ENCODE measurements around the gene MGST2.

- no peak for TF ChIP-seq CTCF (IDR thresholded peaks at IDR 0.05; ENCODE audit: low read depth, low read length, poor library complexity, severe bottlenecking)
- no peak for TF ChIP-seq EZH2phosphoT487 (IDR thresholded peaks at IDR 0.05; ENCODE audit: borderline replicate concordance, low read length)
Observed at GRCh38 chr4:139684351-139684750, 18.7 kb downstream of the MGST2 start.

Data from DOHH2 (cell line).